ENCODE results near the gene TMEM145.

TMEM145 gene

GRCh38 chr19:42279902-42280814, 33.0 kb upstream of the TMEM145 start:
- TF ChIP-seq REST (IDR thresholded peaks at IDR 0.05; ENCODE audit: insufficient read depth in 1 of 2, low read depth in 2 of 2, low read length in 2 of 2) (0 out of 4 replicates have a peak, but pooled peaks of 1 of the 2 experiments have one; percentile 37), TAF1 (IDR thresholded peaks at IDR 0.05; ENCODE audit: borderline replicate concordance, insufficient read depth, low read length) (peak; percentile 67; the same call in 1 of the 2 replicates), SIN3A (IDR thresholded peaks at IDR 0.05; ENCODE audit: borderline replicate concordance, insufficient read depth, low read length) (peak; percentile 74; the same call in 1 of the 2 replicates), POLR2AphosphoS5 (IDR thresholded peaks at IDR 0.05; ENCODE audit: low read depth, low read length) (peak; percentile 89), FOXP2 (optimal IDR thresholded peaks at IDR 0.05; ENCODE audit: borderline replicate concordance, extremely low read depth, extremely low read length, insufficient read depth) (no peak)

- TF ChIP-seq POLR2AphosphoS5 (IDR thresholded peaks at IDR 0.05; ENCODE audit: low read depth, low read length) (no peak), SIN3A (IDR thresholded peaks at IDR 0.05; ENCODE audit: borderline replicate concordance, insufficient read depth, low read length) (no peak), TAF1 (IDR thresholded peaks at IDR 0.05; ENCODE audit: borderline replicate concordance, insufficient read depth, low read length) (no peak), REST (IDR thresholded peaks at IDR 0.05; ENCODE audit: insufficient read depth in 1 of 2, low read depth in 2 of 2, low read length in 2 of 2) (no peak), FOXP2 (optimal IDR thresholded peaks at IDR 0.05; ENCODE audit: borderline replicate concordance, extremely low read depth, extremely low read length, insufficient read depth) (no peak)
These were observed 32.3 kb upstream of the TMEM145 start for GRCh38 chr19:42280815-42281145.

GRCh38 chr19:42281146-42281826, 31.8 kb upstream of the TMEM145 start:
- TF ChIP-seq REST (IDR thresholded peaks at IDR 0.05; ENCODE audit: insufficient read depth in 1 of 2, low read depth in 2 of 2, low read length in 2 of 2) (no peak), SIN3A (IDR thresholded peaks at IDR 0.05; ENCODE audit: borderline replicate concordance, insufficient read depth, low read length) (no peak), POLR2AphosphoS5 (IDR thresholded peaks at IDR 0.05; ENCODE audit: low read depth, low read length) (no peak), TAF1 (IDR thresholded peaks at IDR 0.05; ENCODE audit: borderline replicate concordance, insufficient read depth, low read length) (no peak), FOXP2 (optimal IDR thresholded peaks at IDR 0.05; ENCODE audit: borderline replicate concordance, extremely low read depth, extremely low read length, insufficient read depth) (no peak)

- TF ChIP-seq POLR2AphosphoS5 (IDR thresholded peaks at IDR 0.05; ENCODE audit: low read depth, low read length) (0 out of 2 replicates have a peak, but pooled peaks have one; percentile 17), REST (IDR thresholded peaks at IDR 0.05; ENCODE audit: insufficient read depth in 1 of 2, low read depth in 2 of 2, low read length in 2 of 2) (no peak), SIN3A (IDR thresholded peaks at IDR 0.05; ENCODE audit: borderline replicate concordance, insufficient read depth, low read length) (no peak)
These were observed 31.0 kb upstream of the TMEM145 start for GRCh38 chr19:42281827-42282762.
